ENCODE measurements around the gene RHBDF2.

DNA sequence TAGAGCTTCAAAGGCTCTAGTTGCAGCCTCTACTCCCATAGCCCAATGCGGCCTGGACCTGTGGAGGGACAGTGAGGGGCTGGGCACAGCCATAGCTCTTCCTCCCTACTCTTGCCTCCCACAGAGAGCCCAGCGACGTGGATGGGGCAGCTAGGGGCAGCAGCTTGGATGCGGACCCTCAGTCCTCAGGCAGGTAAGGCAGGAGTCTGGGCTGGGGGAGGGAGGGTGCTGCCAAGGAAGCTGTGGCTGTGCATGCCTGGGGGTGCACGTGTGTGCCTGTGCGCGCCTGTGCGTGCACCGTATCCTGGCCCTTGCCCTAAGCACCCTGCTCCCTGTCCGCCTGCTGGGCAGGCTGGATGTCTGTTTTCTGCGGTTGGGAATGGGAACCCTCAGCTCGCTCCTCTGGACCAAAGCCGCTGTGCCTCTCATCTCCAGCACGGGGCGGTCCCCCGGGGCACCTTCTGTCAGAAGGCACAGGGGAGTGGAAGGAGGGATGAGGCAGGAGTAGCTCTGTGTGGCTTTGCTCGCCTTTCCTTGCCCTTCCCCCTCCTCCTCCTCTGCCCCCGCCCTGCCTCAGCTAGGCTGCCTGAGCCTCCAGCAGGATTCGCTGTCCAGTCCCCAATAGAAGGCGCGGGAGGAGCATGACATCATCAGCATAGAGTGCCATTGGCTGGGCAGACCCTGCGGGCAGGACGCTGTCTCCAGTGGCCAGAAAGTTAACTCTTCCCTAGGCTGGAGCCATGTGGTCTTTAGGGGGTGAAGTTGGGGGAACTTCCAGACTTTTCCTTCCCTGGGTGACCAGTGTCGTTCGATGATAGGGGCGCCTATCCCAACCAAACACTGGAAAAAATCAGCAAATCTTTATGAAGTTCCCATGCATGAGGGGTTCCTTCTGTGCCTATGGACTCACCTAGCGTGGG lies 39.4 kb upstream of the RHBDF2 start:
- TF ChIP-seq CTCF (IDR thresholded peaks at IDR 0.05; ENCODE audit: poor library complexity) (no peak), EZH2 (IDR thresholded peaks at IDR 0.05; ENCODE audit: borderline replicate concordance) (no peak), EZH2phosphoT487 (IDR thresholded peaks at IDR 0.05; ENCODE audit: low read depth, severe bottlenecking, unreplicated experiment) (no peak)
